ENCODE data around the gene ARHGAP15. TPM values are rescaled to one million over a fixed set of nuclear protein-coding genes. Genes with fewer than 3 reads are reported as not detected.

Gene ARHGAP15
- total RNA-seq, 2 experiments from 2014 or later = 71.3 to 72.8 TPM

- TF ChIP-seq, protein P1, sequence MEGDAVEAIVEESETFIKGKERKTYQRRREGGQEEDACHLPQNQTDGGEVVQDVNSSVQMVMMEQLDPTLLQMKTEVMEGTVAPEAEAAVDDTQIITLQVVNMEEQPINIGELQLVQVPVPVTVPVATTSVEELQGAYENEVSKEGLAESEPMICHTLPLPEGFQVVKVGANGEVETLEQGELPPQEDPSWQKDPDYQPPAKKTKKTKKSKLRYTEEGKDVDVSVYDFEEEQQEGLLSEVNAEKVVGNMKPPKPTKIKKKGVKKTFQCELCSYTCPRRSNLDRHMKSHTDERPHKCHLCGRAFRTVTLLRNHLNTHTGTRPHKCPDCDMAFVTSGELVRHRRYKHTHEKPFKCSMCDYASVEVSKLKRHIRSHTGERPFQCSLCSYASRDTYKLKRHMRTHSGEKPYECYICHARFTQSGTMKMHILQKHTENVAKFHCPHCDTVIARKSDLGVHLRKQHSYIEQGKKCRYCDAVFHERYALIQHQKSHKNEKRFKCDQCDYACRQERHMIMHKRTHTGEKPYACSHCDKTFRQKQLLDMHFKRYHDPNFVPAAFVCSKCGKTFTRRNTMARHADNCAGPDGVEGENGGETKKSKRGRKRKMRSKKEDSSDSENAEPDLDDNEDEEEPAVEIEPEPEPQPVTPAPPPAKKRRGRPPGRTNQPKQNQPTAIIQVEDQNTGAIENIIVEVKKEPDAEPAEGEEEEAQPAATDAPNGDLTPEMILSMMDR (IDR thresholded peaks at IDR 0.05) = no peak
- H3K36me3 Mint-ChIP-seq (ENCODE audit: low read depth) = peaks cover 15% of the 10 kb centered on the region
- intact Hi-C loops (cut with micrococcal nuclease) = no loop called here
- no peak overlapping the region for H3K4me3 Mint-ChIP-seq
- peaks cover 33% of the 10 kb centered on the region for H3K4me1 Mint-ChIP-seq (ENCODE audit: low read depth)
- DNase-seq = no peak
- ATAC-seq = no peak
- H3K27ac Mint-ChIP-seq = no peak overlapping the region
- POLR2A ChIA-PET = no interaction called here
- H3K9me3 Mint-ChIP-seq = no peaks in the 10 kb centered on the region
- H3K27me3 Mint-ChIP-seq = no peaks in the 10 kb centered on the region
- CTCF ChIA-PET = interaction anchor here (1.2 kb wide), 1 partner anchor 64 kb away, joined by 4 read pairs; no protein-coding TSS in a partner anchor
These were observed 66.3 kb downstream of the ARHGAP15 start for GRCh38 chr2:143195511-143195910.

GRCh38 chr2:143204062-143204461, 74.8 kb downstream of the ARHGAP15 start:
- ChIA-PET POLR2A (no interaction called here), CTCF (interaction anchor here (0.9 to 3.0 kb wide), 5 partner anchors 30 to 55 kb away, joined by 3 to 19 read pairs (median 4); no protein-coding TSS in a partner anchor)
- Mint-ChIP-seq H3K4me1 (ENCODE audit: low read depth) (peaks cover 41% of the 10 kb centered on the region), H3K27me3 (no peaks in the 10 kb centered on the region), H3K9me3 (no peaks in the 10 kb centered on the region), H3K36me3 (ENCODE audit: low read depth) (peaks cover 70% of the 10 kb centered on the region), H3K4me3 (no peak overlapping the region), H3K27ac (peak overlapping the region; percentile 6)
- TF ChIP-seq, protein P1 (IDR thresholded peaks at IDR 0.05) = no peak
- no peak for ATAC-seq
- intact Hi-C loops (cut with micrococcal nuclease) = loop anchor here (2.0 kb wide), 1 partner anchor 55 kb away; no protein-coding TSS in a partner anchor
- DNase-seq = no peak

- Mint-ChIP-seq H3K9me3 (no peaks in the 10 kb centered on the region), H3K4me1 (ENCODE audit: low read depth) (peaks cover 50% of the 10 kb centered on the region)
- POLR2A ChIA-PET = no interaction called here
These were observed 76.0 kb downstream of the ARHGAP15 start for GRCh38 chr2:143205106-143205764.

GRCh38 chr2:143209570-143210445, 80.6 kb downstream of the ARHGAP15 start:
- no peak overlapping the region for H3K27ac Mint-ChIP-seq
- intact Hi-C loops (cut with micrococcal nuclease) = no loop called here
- CTCF ChIA-PET = interaction anchor here (1.1 to 8.1 kb wide), 3 partner anchors 13 to 99 kb away, joined by 3 to 43 read pairs (median 3); no protein-coding TSS in a partner anchor

More at GRCh38 chr2:143205106-143205764, 76.0 kb downstream of the ARHGAP15 start:
- peak overlapping the region; percentile 64 for H3K27ac Mint-ChIP-seq
- intact Hi-C loops (cut with micrococcal nuclease) = loop anchor here (2.0 kb wide), 1 partner anchor 54 kb away; no protein-coding TSS in a partner anchor
- no peaks in the 10 kb centered on the region for H3K27me3 Mint-ChIP-seq
- no peak overlapping the region for H3K4me3 Mint-ChIP-seq
- ATAC-seq (peak; percentile 77), DNase-seq (no peak)
- TF ChIP-seq, protein P1 (IDR thresholded peaks at IDR 0.05) = peak; percentile 45
- peaks cover 68% of the 10 kb centered on the region for H3K36me3 Mint-ChIP-seq (ENCODE audit: low read depth)
- CTCF ChIA-PET = interaction anchor here (0.7 to 1.8 kb wide), 17 partner anchors 8 to 94 kb away, joined by 3 to 11 read pairs (median 4); no protein-coding TSS in a partner anchor

More at GRCh38 chr2:143209570-143210445, 80.6 kb downstream of the ARHGAP15 start:
- ATAC-seq (no peak), DNase-seq (no peak)
- H3K4me3 Mint-ChIP-seq = no peak overlapping the region
- H3K9me3 Mint-ChIP-seq = no peaks in the 10 kb centered on the region
- H3K36me3 Mint-ChIP-seq (ENCODE audit: low read depth) = peaks cover 45% of the 10 kb centered on the region
- peaks cover 35% of the 10 kb centered on the region for H3K4me1 Mint-ChIP-seq (ENCODE audit: low read depth)
- POLR2A ChIA-PET = no interaction called here
- TF ChIP-seq, protein P1 (IDR thresholded peaks at IDR 0.05) = no peak
- no peaks in the 10 kb centered on the region for H3K27me3 Mint-ChIP-seq
